ENCODE measurements around the gene IFI27. TPM values are rescaled to one million over a fixed set of nuclear protein-coding genes. Genes with fewer than 3 reads are reported as not detected.

IFI27 gene
- polyA plus RNA-seq, 1 experiment, result 4.1 TPM

DNA sequence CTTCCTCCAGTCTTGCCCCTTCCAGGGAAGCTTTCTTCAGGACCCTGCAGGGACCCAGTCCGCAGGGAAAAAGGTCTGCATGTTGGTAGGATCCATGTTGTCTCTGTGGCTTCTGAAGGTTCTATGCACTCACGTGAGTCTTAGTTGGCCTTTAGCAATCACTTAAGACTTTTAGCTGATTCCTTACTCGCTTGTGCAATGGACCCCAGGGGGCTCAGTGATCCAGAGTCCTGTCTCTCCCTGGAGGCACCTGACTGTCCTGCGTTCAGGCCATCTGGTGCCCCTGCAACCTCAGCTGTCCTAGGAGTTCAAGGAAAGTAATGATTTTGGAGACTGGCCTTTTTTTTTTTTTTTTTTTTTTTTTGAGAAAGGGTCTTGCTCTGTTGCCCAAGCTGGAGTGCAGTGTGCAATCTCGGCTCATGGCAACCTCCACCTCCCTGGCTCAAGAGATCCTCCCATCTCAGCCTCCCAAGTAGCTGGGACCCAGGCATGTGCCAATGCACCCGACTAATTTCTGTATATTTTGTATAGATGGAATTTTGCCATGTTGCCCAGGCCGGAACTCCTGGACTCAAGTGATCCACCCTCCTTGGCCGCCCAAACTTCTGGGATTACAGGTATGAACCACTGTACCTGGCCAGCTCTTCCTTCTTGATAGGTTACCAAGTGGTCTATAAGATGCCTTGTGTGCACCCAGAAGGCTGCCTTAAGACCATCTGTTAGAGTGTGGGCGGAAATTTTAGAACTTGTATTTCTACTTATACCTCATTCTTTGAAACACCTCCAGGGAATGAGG, 14.2 kb downstream of the IFI27 start:
- no peak for DNase-seq (ENCODE audit: low read depth)
- H3K27me3 ChIP-seq (ENCODE audit: control insufficient read depth, insufficient read depth, low read length), result no peaks in the 10 kb centered on the region
- H3K36me3 ChIP-seq (ENCODE audit: control insufficient read depth, insufficient read depth, low read length), result peaks cover 1% of the 10 kb centered on the region
- TF ChIP-seq, protein P1, sequence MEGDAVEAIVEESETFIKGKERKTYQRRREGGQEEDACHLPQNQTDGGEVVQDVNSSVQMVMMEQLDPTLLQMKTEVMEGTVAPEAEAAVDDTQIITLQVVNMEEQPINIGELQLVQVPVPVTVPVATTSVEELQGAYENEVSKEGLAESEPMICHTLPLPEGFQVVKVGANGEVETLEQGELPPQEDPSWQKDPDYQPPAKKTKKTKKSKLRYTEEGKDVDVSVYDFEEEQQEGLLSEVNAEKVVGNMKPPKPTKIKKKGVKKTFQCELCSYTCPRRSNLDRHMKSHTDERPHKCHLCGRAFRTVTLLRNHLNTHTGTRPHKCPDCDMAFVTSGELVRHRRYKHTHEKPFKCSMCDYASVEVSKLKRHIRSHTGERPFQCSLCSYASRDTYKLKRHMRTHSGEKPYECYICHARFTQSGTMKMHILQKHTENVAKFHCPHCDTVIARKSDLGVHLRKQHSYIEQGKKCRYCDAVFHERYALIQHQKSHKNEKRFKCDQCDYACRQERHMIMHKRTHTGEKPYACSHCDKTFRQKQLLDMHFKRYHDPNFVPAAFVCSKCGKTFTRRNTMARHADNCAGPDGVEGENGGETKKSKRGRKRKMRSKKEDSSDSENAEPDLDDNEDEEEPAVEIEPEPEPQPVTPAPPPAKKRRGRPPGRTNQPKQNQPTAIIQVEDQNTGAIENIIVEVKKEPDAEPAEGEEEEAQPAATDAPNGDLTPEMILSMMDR (IDR thresholded peaks at IDR 0.05; ENCODE audit: insufficient read depth, low read depth, low read length), result no peak
- no peak overlapping the region for H3K4me3 ChIP-seq (ENCODE audit: low read depth, low read length)
- CTCF ChIA-PET, result interaction anchor here (0.5 to 2.0 kb wide), 6 partner anchors 7 to 341 kb away, joined by 3 to 6 read pairs (median 4); no protein-coding TSS in a partner anchor
- POLR2A ChIA-PET, result no interaction called here

DNA sequence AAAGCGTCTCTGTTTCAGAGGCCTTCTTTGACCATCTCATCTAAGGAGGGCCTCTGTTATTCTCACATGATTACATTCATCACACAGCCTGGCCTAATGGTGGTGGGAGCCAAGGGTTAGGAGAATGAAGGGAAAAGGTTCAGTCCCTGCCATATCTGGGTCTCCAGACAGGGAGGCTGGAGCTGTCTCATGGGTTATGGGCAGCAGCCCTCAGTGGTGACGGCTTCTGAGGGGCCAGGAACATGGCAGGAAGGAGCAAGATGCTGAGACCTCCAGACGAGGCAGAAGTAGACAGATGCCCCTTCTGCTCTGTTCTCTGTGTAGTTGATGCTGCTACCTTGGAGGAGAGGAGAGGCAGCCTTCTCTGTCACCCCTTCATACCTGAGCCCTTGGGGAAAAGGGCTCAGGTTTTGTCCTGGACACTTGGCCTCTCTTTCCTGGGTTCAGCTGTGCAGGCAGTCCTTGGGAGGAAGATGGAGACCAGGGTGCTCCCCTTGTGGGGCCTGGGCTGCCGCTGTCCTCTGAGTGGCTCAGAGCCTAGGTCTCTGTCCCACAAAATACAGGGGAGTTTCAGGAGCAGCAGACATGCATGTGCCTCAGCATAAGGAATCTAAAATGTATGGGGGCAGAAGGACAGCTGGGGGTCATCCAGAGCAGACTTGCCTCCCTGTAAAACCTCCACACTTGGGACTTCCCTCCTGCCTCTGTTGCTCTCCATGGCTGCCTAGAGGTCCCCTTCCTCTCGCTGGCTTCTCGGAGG, 15.3 kb downstream of the IFI27 start:
- H3K27me3 ChIP-seq (ENCODE audit: control insufficient read depth, insufficient read depth, low read length), result no peaks in the 10 kb centered on the region
- H3K36me3 ChIP-seq (ENCODE audit: control insufficient read depth, insufficient read depth, low read length), result peaks cover 1% of the 10 kb centered on the region
- CTCF ChIA-PET, result interaction anchor here (0.9 kb wide), 1 partner anchor 67 kb away, joined by 7 read pairs; no protein-coding TSS in a partner anchor
- POLR2A ChIA-PET, result no interaction called here
- DNase-seq (ENCODE audit: low read depth), result no peak
- TF ChIP-seq, protein P1 (IDR thresholded peaks at IDR 0.05; ENCODE audit: insufficient read depth, low read depth, low read length), result no peak
- H3K4me3 ChIP-seq (ENCODE audit: low read depth, low read length), result no peak overlapping the region

DNA sequence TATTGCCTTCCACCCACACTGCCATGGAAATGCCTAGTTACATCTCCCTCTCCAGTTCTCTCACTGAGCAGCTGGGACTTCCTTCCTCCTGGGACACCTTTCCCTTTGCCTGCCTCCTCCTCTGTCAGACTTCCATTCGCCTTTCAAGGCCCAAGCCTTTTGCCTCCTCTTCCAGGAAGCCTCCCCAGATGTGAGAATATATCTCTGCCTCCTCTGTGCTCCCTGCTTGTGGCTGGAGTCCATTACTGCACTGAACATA, 15.8 kb downstream of the IFI27 start:
- POLR2A ChIA-PET, result no interaction called here
- no peak overlapping the region for H3K4me3 ChIP-seq (ENCODE audit: low read depth, low read length)
- DNase-seq (ENCODE audit: low read depth), result no peak
- H3K27me3 ChIP-seq (ENCODE audit: control insufficient read depth, insufficient read depth, low read length), result no peaks in the 10 kb centered on the region
- TF ChIP-seq, protein P1 (IDR thresholded peaks at IDR 0.05; ENCODE audit: insufficient read depth, low read depth, low read length), result no peak
- H3K36me3 ChIP-seq (ENCODE audit: control insufficient read depth, insufficient read depth, low read length), result peaks cover 1% of the 10 kb centered on the region
- CTCF ChIA-PET, result interaction anchor here (0.9 kb wide), 1 partner anchor 67 kb away, joined by 7 read pairs; no protein-coding TSS in a partner anchor

DNA sequence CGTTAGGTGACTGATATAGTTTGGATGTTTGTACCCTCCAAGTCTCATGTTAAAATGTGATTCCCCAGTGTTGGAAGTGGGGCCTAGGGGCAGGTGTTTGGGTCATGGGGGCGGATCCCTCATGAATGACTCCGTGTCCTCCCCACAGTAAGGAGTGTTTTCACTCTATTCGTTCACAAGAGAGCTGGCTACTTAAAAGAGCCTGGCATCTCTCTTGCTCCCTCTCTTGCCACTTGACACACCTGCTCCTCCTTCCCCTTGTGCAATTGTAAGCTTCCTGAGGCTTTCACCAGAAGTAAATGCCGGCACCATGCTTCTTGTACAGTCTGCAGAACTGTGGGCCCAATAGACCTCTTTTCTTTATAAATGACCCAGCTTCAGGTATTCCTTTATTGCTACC, 16.3 kb downstream of the IFI27 start:
- ChIA-PET CTCF (interaction anchor here (2.4 kb wide), 1 partner anchor 10 kb away, joined by 8 read pairs; no protein-coding TSS in a partner anchor), POLR2A (no interaction called here)
- Histone ChIP-seq H3K36me3 (ENCODE audit: control insufficient read depth, insufficient read depth, low read length) (peaks cover 1% of the 10 kb centered on the region), H3K27me3 (ENCODE audit: control insufficient read depth, insufficient read depth, low read length) (no peaks in the 10 kb centered on the region), H3K4me3 (ENCODE audit: low read depth, low read length) (no peak overlapping the region)
- no peak for DNase-seq (ENCODE audit: low read depth)
- TF ChIP-seq, protein P1 (IDR thresholded peaks at IDR 0.05; ENCODE audit: insufficient read depth, low read depth, low read length), result no peak

DNA sequence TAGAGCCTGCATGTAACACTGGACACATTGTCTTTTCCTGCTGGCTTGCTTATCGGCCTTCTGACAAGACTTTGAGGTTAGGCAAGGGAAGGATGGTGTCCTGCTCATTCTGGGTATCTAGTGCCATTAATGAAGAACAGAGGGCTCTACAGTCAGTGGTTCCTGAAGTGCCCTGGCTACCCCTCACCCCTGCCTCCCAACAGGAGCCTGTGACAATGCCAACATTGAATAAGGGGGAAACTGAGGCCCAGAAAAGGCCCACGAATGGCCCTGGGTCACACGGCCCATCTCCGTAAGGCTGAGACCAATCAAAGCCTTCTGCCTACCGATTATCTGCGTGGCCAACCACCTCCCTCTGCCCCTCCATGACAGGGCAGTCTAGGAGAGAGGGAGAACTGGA, 16.8 kb downstream of the IFI27 start:
- TF ChIP-seq, protein P1 (IDR thresholded peaks at IDR 0.05; ENCODE audit: insufficient read depth, low read depth, low read length), result no peak
- no peak overlapping the region for H3K4me3 ChIP-seq (ENCODE audit: low read depth, low read length)
- CTCF ChIA-PET, result interaction anchor here (0.7 to 6.5 kb wide), 4 partner anchors 10 to 91 kb away, joined by 3 to 51 read pairs (median 6); no protein-coding TSS in a partner anchor
- no peaks in the 10 kb centered on the region for H3K27me3 ChIP-seq (ENCODE audit: control insufficient read depth, insufficient read depth, low read length)
- DNase-seq (ENCODE audit: low read depth), result no peak
- POLR2A ChIA-PET, result no interaction called here
- peaks cover 1% of the 10 kb centered on the region for H3K36me3 ChIP-seq (ENCODE audit: control insufficient read depth, insufficient read depth, low read length)
